HG02642 (cell line): ENCODE results near the gene PARD6B.
"Not testable (repeated sequence)": the region's sequence is repeated elsewhere in the genome, so short reads cannot be mapped to it uniquely, and the experiment has no call there.

Experiments used
- ATAC-seq: cut with Tn5 transposase; IDR thresholded peaks from one replicate; pipeline ENCODE4 v1.9.1; 2021; ENCODE audit warnings: mild to moderate bottlenecking; ENCODE audit not compliant: unreplicated experiment, poor library complexity

Gene PARD6B

GRCh38 chr20:50737352-50737751 is 6.0 kb downstream of the PARD6B start:
- ATAC-seq, result no peak

- ATAC-seq, result no peak
Measured at GRCh38 chr20:50743087-50743486, 11.7 kb downstream of the PARD6B start.

GRCh38 chr20:50744143-50744792 is 12.9 kb downstream of the PARD6B start:
- no peak for ATAC-seq

DNA sequence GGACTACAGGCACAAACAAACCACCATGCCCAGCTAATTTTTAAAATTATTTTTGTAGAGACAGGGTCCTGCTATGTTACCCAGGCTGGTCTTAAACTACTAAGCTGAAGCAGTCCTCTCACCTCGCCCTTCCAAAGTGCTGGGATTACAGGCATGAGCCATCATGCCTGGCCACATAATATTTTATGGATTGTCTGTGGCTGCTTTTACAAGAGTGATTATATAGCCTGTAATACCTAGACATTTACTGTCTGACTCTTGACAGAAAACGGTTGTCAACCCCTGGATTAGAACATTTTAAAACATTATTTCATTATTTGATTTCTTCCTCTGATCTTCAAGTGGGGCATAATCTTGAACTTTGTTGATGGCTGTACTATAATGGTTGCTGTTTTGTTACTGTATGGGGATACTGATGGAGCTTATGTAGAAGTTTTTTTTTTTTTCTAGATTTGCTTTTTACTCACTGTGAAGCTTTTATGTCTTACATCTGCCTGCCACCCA is 14.3 kb downstream of the PARD6B start:
- ATAC-seq, result no peak

GRCh38 chr20:50746138-50746940 is 15.0 kb downstream of the PARD6B start:
- ATAC-seq, result no peak

DNA sequence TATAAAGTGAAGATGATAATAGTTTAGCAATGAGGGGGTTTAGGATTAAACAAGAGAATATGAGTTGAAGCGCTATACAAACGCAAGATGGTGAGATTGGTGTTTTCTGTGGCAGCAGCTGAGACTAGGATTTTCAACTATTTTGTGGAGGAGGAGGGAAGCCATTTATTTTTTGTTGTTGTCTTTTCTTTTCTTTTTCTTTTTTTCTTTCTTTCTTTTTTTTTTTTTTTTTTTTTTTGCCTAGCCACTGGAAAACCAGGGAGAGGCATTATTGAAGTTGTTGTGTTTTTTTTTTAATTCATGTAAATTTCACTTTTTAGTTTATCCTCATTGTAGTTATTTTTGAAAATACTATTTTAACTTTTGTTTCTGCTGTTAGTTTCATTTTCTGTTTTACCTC is 15.9 kb downstream of the PARD6B start:
- no peak for ATAC-seq

DNA sequence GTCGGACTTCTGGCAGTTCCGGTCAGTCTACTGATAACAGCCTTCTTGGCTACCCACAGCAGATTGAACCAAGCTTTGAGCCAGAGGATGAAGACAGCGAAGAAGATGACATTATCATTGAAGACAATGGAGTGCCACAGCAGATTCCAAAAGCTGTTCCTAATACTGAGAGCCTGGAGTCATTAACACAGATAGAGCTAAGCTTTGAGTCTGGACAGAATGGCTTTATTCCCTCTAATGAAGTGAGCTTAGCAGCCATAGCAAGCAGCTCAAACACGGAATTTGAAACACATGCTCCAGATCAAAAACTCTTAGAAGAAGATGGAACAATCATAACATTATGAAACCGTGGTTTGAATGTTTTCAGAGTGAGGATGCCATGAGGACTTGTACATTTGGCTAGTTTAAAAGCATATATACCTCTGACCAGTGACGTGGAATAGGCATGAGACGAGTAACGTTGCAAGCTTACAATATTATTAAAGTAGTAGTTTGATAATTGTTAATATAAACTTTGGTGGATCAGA is 18.8 kb downstream of the PARD6B start:
- ATAC-seq, result no peak

DNA sequence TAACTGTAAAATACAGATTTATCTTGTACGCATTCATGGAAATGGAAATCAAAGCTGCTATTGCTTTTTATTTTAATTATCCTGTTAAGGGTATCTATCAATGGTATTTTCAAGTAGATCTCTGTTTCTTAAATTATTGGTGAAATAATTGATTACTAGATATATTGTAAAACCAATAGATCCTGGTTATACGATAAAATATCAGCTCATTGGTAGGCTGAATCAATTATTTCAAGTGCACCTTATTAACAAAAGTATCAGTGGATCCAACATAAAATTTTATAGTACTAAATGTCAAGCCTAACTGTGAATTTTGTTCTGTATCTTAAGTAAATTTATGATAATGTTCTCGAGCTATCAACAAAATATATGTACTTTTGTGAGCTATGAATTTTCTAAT is 21.8 kb downstream of the PARD6B start:
- no peak for ATAC-seq

DNA sequence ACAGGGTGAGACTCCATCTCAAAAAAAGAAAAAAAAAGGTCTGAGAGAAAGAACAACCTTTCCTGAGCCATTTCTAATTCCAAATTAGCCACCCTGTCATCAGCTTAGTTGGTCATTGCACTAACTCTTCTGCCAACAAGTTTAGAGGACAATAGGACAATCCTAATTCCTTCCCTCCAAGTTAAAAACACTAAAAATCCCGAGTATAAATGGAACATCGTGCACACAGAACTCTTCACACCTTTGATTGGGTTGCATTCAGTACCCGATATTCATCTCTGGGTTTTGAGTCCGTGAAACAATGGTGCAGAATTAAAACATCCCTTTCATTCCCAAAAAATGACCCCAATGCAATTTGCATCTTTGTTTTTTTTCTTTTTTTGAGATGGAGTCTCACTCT is 23.0 kb downstream of the PARD6B start:
- no peak for ATAC-seq

GRCh38 chr20:50756447-50756846 is 25.1 kb downstream of the PARD6B start:
- ATAC-seq, result no peak

DNA sequence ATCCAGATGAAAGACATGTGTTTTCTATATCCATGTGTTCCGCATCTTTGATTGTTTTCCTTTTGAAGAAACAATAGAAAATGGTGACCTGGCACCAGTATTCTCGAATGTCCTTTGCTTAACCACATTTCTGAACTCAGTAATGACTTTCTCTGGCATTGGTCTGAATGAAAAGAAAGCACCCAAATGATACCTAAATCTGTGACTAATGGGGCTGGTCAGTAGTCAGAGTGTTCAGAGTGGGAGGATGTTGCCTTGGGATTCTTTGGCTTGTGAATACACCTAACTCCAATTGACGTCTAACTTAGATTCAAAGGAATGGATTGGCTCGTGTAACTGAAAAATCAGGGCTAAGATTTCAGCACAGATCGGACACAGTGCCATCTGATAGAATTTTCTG is 27.1 kb downstream of the PARD6B start:
- no peak for ATAC-seq

DNA sequence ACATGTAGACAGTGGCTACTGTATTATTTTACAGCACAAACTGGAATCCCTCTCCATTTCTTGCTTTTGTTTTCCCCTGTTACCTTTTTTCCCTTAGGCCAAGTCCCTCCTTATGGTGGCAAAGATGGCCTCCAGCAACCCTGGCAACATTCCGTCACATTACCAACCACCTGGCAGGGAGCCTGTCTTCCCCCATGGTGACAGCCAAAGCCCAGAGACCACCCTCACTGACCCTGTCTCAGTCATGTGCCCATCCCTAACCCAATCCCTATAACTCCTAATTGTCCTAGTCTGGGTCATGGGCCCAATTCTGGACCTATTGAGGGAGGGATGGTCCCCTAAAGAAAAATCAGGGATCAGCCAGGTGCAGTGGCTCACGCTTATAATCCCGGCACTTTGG is 27.6 kb downstream of the PARD6B start:
- ATAC-seq, result no peak

DNA sequence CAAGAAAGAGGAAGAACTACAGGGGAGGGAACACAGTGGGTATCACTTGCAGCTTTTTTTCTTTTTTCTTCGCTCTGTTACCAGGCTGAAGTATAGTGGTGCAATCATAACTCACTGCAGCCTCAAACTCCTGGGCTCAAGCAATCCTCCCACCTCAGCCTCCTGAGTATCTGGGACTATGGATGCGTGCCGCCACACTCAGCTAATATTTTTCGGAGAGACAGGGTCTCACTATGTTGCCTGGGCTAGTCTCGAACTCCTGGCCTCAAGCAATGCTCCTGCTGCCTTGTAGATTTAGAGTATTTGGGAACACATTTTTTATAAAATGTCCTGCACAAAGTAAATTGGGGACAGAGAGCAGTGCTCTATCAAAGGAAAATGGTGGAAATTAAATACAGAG is 28.3 kb downstream of the PARD6B start:
- ATAC-seq, result no peak

DNA sequence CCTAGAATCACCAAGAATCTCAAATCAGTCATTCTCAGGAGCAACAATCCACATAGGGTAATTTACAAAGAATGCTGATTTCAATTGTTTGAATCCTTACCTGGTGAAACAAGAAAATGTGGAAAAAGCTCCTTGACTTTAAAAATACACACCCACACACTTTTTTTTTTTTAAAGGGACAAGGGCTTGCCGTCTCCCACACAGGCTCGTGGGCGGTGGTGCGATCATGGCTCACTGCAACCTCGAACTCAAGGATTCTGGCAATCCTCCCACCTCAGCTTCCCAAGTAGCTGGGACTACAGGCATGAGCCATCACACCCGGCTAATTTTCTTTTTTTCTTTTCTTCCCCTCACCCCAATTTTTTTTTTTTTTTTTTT is 30.7 kb downstream of the PARD6B start:
- ATAC-seq, result no peak

DNA sequence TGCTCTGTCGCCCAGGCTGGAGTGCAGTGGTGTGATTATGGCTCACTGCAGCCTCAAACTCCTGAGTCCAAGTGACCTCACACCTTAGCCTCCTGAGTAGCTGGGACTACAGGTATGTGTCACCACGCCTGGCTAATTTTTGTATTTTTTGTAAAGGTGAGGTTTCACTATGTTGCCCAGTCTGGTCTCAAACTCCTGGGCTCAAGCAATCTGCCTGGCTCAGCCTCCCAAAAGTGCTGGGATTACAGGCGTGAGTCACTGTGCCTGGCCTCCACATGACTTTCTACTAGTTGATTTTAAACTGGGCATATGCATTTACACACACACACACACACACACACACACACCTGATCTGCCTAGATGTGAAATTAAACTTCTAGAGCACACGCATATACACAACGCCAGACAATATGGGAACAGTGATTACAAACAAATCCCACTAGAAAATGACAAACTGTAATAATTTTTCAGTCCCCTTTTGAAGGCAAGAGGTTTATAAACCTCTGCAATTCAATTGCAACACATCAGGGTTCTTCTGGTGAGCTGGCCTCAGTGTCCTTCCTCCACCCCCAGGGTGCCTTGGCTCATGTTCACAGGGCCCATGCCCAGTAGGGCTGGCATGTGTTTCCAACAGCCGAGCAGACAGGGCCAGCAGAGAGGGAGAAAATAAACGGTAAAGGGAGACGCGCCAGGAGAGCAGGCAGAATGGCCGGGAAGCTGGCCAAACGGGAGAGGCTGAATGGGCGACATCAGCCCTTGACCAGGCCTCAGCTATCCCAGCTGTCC is 31.2 kb downstream of the PARD6B start:
- no peak for ATAC-seq

GRCh38 chr20:50763550-50764458 is 32.4 kb downstream of the PARD6B start:
- not testable (repeated sequence) for ATAC-seq

DNA sequence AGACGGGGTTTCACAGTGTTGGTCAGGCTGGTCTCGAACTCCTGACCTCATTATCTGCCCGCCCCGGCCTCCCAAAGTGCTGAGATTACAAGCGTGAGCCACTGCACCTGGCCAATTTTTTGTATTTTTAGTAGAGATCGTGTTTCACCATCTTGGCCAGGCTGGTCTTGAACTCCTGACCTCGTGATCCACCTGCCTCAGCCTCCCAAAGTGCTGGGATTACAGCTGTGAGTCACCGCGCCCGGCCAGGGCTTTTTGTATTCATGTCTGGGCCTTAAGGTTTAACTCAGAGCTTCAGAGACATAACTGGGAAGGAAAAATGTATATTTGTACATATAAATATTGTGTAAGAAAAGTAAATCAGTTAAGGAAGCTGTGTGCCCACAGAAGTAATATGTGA is 33.9 kb downstream of the PARD6B start:
- not testable (repeated sequence) for ATAC-seq

DNA sequence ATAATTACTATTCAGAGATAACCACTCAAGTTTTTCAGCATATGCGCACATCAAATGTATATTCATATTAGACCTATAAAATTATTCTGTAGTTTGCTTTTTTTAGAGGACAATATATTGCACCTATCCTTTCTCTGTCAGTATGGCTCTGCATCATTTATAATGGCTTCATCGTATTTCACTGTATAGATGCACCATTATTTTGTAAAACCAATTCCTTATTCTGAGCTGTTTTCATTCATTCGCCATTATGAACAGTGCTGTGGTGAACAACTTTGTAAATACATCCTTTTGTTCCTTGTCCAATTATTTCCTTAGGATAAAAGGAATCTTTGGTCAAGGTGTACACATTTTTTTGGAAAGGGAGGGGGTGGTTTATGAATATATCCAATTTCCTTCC is 34.3 kb downstream of the PARD6B start:
- no peak for ATAC-seq

DNA sequence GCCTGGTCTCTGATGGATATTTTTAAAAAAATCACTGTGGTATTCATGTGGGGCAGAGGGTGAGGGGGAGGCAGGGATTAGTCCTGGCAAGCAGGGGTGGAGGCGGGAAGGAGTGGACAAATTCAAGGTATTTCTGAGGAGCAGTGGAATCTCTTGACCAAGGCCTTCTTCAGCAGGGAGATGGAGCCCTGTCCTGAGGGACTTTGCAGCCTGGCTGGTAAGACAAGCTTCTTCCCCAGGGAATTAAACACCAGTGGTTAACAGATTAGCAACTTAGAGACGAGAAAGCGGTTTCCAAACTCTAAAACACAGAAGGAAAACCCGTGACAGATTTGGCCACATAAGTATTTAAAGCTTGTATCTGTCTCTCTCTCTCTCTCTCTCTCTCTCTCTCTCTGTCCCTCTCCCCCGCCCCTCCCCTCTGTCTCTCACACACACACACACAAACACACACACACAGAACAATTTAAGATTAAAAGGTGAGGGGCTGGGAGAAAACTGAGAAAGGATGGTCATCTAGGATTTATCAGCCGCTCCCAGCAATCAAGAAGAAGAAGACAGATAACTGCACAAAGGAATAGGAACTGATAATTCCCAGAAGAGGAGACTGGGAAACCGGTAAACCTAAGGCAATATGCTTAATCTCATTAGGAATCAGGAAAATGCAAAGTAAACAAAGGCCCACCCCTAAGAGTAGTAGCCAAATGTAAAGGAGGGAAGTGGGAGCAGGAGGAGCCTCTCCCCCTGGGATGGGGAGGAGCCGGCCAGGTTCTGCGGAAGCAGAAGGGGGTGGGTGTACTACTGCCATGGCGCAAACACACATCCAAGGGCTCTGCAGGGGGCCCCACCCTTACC is 35.8 kb downstream of the PARD6B start:
- ATAC-seq, result not testable (repeated sequence)
